HepG2 (cell line): ENCODE results near the gene CNP. TPM values are rescaled to one million over a fixed set of nuclear protein-coding genes. Genes with fewer than 3 reads are reported as not detected.

Source experiments
- ARNT2 ChIP-seq: sonication (generic); formaldehyde crosslinking; IDR thresholded peaks from 2 replicates; pipeline ENCODE4 v1.8.0; 2022; ENCODE audit warnings: mild to moderate bottlenecking, low read depth, missing genetic modification reagents, moderate library complexity
- CHD4 ChIP-seq: fragments of 200-600 bp; sonication (generic); IDR thresholded peaks from 2 replicates; pipeline ENCODE4 v1.7.0; 2017; ENCODE audit warnings: mild to moderate bottlenecking, low read length, borderline replicate concordance
- CREB1 ChIP-seq, 2 experiments: fragments of 450-650 bp in 1 of 2; IDR thresholded peaks; 2 replicates each; pipeline ENCODE4 v1.6.1; 2016 to 2017; ENCODE audit warnings: control low read depth in 1 of 2, mild to moderate bottlenecking in 1 of 2, missing compliant biosample characterization in 1 of 2, missing genetic modification characterization in 1 of 2
- EHMT2 ChIP-seq: fragments of 200-600 bp; sonication (generic); IDR thresholded peaks from 2 replicates; pipeline ENCODE4 v1.7.0; 2017; ENCODE audit warnings: antibody characterized with exemption, low read depth, low read length, borderline replicate concordance
- GTF3A ChIP-seq: sonication (generic); formaldehyde crosslinking; conservative IDR thresholded peaks from 2 replicates; pipeline ENCODE4 v1.4.0; 2020; ENCODE audit warnings: mild to moderate bottlenecking, missing genetic modification reagents
- HNRNPH1 ChIP-seq: fragments of 200-400 bp; formaldehyde crosslinking; optimal IDR thresholded peaks from 2 replicates; pipeline ENCODE3; 2017; ENCODE audit warnings: mild to moderate bottlenecking, low read depth, low read length
- IKZF1 ChIP-seq: fragments of 450-650 bp; IDR thresholded peaks from 2 replicates; pipeline ENCODE4 v1.7.1; 2016
- KAT8 ChIP-seq: IDR thresholded peaks from 2 replicates; pipeline ENCODE4 v1.6.1; 2016; ENCODE audit warnings: missing genetic modification reagents, missing compliant biosample characterization
- KLF16 ChIP-seq, 2 experiments: sonication (generic) in 1 of 2; formaldehyde crosslinking in 1 of 2; IDR thresholded peaks; 2 replicates each; pipeline versions ENCODE4 v1.6.1 to v1.8.0; 2016 to 2023; ENCODE audit warnings: missing genetic modification reagents in 2 of 2, missing compliant biosample characterization in 1 of 2
- MTA3 ChIP-seq: sonication (generic); formaldehyde crosslinking; IDR thresholded peaks from 2 replicates; pipeline ENCODE4 v1.4.0; 2020; ENCODE audit warnings: missing genetic modification reagents
- NFYC ChIP-seq: IDR thresholded peaks from 2 replicates; pipeline ENCODE4 v1.6.1; 2016; ENCODE audit warnings: missing genetic modification reagents, missing compliant biosample characterization
- PHF5A ChIP-seq: IDR thresholded peaks from one replicate; pipeline ENCODE4 v1.6.1; 2018; ENCODE audit warnings: low read depth, missing genetic modification reagents; ENCODE audit not compliant: unreplicated experiment
- SIX4 ChIP-seq: sonication (generic); formaldehyde crosslinking; IDR thresholded peaks from 2 replicates; pipeline ENCODE4 v1.4.0; 2020; ENCODE audit warnings: missing genetic modification reagents
- TFDP2 ChIP-seq: sonication (generic); formaldehyde crosslinking; IDR thresholded peaks from 2 replicates; pipeline ENCODE4 v1.4.0; 2020; ENCODE audit warnings: missing genetic modification reagents
- XRCC5 ChIP-seq: fragments of 200-400 bp; formaldehyde crosslinking; optimal IDR thresholded peaks from 2 replicates; pipeline ENCODE3; 2017; ENCODE audit warnings: mild to moderate bottlenecking, low read length
- ZBTB20 ChIP-seq: sonication (generic); formaldehyde crosslinking; IDR thresholded peaks from 2 replicates; pipeline ENCODE4 v1.8.1; 2023; ENCODE audit warnings: missing genetic modification reagents, low read depth, mild to moderate bottlenecking, borderline replicate concordance
- ZBTB3 ChIP-seq: sonication (generic); formaldehyde crosslinking; IDR thresholded peaks from 2 replicates; pipeline ENCODE4 v1.4.0; 2020; ENCODE audit warnings: low read depth, mild to moderate bottlenecking, moderate library complexity, missing genetic modification reagents, borderline replicate concordance
- ZNF143 ChIP-seq: sonication (generic); formaldehyde crosslinking; IDR thresholded peaks from 2 replicates; pipeline ENCODE4 v1.4.0; 2020; ENCODE audit warnings: missing genetic modification reagents
- ZNF296 ChIP-seq: sonication (generic); formaldehyde crosslinking; conservative IDR thresholded peaks from 2 replicates; pipeline ENCODE4 v1.5.0; 2020; ENCODE audit warnings: mild to moderate bottlenecking, missing genetic modification reagents
- ZNF333 ChIP-seq: sonication (generic); formaldehyde crosslinking; IDR thresholded peaks from 2 replicates; pipeline ENCODE4 v1.4.0; 2020; ENCODE audit warnings: mild to moderate bottlenecking, missing genetic modification reagents, borderline replicate concordance
- ZNF503 ChIP-seq: sonication (generic); formaldehyde crosslinking; IDR thresholded peaks from 2 replicates; pipeline ENCODE4 v1.4.0; 2020; ENCODE audit warnings: missing genetic modification reagents
- ZNF567 ChIP-seq: sonication (generic); formaldehyde crosslinking; IDR thresholded peaks from 2 replicates; pipeline ENCODE4 v1.8.1; 2023; ENCODE audit warnings: mild to moderate bottlenecking, missing genetic modification reagents, borderline replicate concordance
- ZNF7 ChIP-seq: IDR thresholded peaks from 2 replicates; pipeline ENCODE4 v1.6.1; 2016; ENCODE audit warnings: missing biosample characterization, missing genetic modification reagents
- ZNF781 ChIP-seq: sonication (generic); formaldehyde crosslinking; IDR thresholded peaks from 2 replicates; pipeline ENCODE4 v1.5.1; 2020; ENCODE audit warnings: borderline replicate concordance, mild to moderate bottlenecking, missing genetic modification reagents; ENCODE audit errors: not compliant biosample characterization
- ZNF782 ChIP-seq: sonication (generic); formaldehyde crosslinking; IDR thresholded peaks from 2 replicates; pipeline ENCODE4 v1.4.0; 2020; ENCODE audit warnings: missing genetic modification reagents, mild to moderate bottlenecking, borderline replicate concordance
- polyA plus RNA-seq, 8 experiments: library from polyadenylated mRNA; depleted of rRNA in 3 of 8; stranded (reverse) in 7 of 8; unstranded in 1 of 8; fragments of >200 nt; fragmentation: Illumina TruSeq in 4 of 8; extraction: Trizol in 4 of 8; gene quantifications; 2 replicates each; pipeline versions ENCODE4 v1.2.1 to v1.2.3, GENCODE V29; 2011 to 2016; ENCODE audit warnings: low read depth in 4 of 8, missing spikeins in 1 of 8, mixed read lengths in 1 of 8; ENCODE audit not compliant: insufficient read depth in 1 of 8
- total RNA-seq, 5 experiments: library from RNA; depleted of rRNA; stranded (reverse); fragments of >200 nt; fragmentation: Illumina TruSeq; extraction: Trizol; gene quantifications; 2 replicates each; pipeline ENCODE4 v1.2.3, GENCODE V29; 2016; ENCODE audit warnings: low read depth in 1 of 5
- TF ChIP-seq, protein P1 (sequence below): sonication (generic); formaldehyde crosslinking; IDR thresholded peaks from 2 replicates; pipeline ENCODE4 v1.9.0; 2021; ENCODE audit warnings: missing genetic modification reagents, borderline replicate concordance

The CNP gene
- total and polyA plus RNA-seq, 2 of the 13 experiments (the other 11 are each of a cell fraction or from before 2014, with no cell fraction given), result 97.2 to 161 TPM

DNA sequence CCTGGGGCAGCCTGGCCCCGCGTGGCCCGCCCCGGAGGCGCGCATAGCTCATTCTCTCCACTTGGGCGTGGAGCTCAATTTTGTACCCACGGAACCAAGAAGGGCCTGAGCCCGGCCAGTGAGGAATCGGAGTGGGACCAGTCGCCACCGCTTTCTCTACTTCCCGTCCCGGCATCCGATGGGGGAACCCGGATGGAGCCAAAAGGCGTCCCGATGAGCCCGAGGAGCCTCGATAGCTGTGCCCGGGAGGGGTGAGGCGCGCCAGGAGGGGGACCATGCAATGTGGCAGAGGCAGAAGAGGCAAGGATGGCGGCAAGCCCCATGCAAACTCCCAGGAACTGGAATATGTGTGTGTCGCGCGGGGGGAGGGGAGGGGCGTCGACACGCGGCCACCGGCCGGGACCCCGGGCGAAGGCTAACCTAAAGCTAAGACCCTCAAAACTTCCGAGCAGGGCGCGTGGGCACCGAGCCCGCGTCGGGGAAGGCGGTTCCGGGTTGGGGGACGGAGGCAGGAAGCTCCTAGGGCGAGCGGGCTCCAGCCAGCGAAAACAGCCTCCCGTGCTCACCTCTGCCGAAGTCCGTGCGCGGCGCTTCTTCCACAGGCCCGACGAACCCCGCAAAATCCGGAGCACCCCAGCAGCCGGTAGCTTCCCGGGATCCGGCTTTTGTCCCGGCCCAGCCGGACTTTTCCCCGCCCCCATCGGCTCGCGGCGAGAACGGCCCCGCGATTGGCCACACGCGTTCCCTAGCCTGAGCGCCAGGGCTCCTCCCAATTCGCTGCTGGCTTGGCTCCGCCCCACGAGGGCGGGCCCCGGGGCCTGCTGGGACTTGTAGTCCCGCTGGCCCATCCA lies 48.1 kb upstream of the CNP start, which contains the start of gene ACLY (continued):
- TF ChIP-seq PHF5A (CRISPR knock-in tag) (no peak), XRCC5 (peak; percentile 35), KAT8 (CRISPR knock-in tag) (peak; percentile 68; the same call in 1 of the 2 replicates), ZNF503 (CRISPR knock-in tag) (no peak), KLF16 (CRISPR knock-in tag; IDR thresholded peaks at IDR 0.05) (no peak; a peak in 1 of 4 replicates), EHMT2 (no peak), ZNF781 (CRISPR knock-in tag) (peak; percentile 31), CREB1 (IDR thresholded peaks at IDR 0.05) (peak; percentile 70), CREB1 (CRISPR knock-in tag; IDR thresholded peaks at IDR 0.05) (peak; percentile 88), GTF3A (CRISPR knock-in tag) (no peak), ZNF567 (CRISPR knock-in tag) (peak; percentile 28; the same call in 1 of the 2 replicates), ZNF7 (CRISPR knock-in tag) (no peak), ZNF143 (CRISPR knock-in tag) (peak; percentile 95), ZBTB20 (CRISPR knock-in tag) (peak; percentile 51; the same call in 1 of the 2 replicates), MTA3 (CRISPR knock-in tag) (0 out of 2 replicates have a peak, but pooled peaks have one; percentile 33), NFYC (CRISPR knock-in tag) (peak; percentile 90), HNRNPH1 (no peak), TFDP2 (CRISPR knock-in tag) (peak; percentile 53; the same call in 1 of the 2 replicates), ZNF333 (CRISPR knock-in tag) (peak; percentile 19; the same call in 1 of the 2 replicates), ZNF296 (CRISPR knock-in tag) (0 out of 2 replicates have a peak, but pooled peaks have one; percentile 47), ZBTB3 (CRISPR knock-in tag) (no peak), IKZF1 (no peak), ARNT2 (CRISPR knock-in tag) (no peak), ZNF782 (CRISPR knock-in tag) (peak; percentile 52; the same call in 1 of the 2 replicates), SIX4 (CRISPR knock-in tag) (no peak), CHD4 (no peak)
- TF ChIP-seq, protein P1, sequence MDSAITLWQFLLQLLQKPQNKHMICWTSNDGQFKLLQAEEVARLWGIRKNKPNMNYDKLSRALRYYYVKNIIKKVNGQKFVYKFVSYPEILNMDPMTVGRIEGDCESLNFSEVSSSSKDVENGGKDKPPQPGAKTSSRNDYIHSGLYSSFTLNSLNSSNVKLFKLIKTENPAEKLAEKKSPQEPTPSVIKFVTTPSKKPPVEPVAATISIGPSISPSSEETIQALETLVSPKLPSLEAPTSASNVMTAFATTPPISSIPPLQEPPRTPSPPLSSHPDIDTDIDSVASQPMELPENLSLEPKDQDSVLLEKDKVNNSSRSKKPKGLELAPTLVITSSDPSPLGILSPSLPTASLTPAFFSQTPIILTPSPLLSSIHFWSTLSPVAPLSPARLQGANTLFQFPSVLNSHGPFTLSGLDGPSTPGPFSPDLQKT, result no peak
